HG02678 (cell line): ENCODE results near the gene WNT7A.
A peak's percentile ranks its signal among the peaks of the same experiment; 100 is the strongest.
"Not testable (repeated sequence)": the region's sequence is repeated elsewhere in the genome, so short reads cannot be mapped to it uniquely, and the experiment has no call there.

ENCODE experiments used
- ATAC-seq: cut with Tn5 transposase; IDR thresholded peaks from one replicate; pipeline ENCODE4 v1.9.1; 2021; ENCODE audit warnings: mild to moderate bottlenecking, moderate library complexity; ENCODE audit not compliant: unreplicated experiment

Gene WNT7A

DNA sequence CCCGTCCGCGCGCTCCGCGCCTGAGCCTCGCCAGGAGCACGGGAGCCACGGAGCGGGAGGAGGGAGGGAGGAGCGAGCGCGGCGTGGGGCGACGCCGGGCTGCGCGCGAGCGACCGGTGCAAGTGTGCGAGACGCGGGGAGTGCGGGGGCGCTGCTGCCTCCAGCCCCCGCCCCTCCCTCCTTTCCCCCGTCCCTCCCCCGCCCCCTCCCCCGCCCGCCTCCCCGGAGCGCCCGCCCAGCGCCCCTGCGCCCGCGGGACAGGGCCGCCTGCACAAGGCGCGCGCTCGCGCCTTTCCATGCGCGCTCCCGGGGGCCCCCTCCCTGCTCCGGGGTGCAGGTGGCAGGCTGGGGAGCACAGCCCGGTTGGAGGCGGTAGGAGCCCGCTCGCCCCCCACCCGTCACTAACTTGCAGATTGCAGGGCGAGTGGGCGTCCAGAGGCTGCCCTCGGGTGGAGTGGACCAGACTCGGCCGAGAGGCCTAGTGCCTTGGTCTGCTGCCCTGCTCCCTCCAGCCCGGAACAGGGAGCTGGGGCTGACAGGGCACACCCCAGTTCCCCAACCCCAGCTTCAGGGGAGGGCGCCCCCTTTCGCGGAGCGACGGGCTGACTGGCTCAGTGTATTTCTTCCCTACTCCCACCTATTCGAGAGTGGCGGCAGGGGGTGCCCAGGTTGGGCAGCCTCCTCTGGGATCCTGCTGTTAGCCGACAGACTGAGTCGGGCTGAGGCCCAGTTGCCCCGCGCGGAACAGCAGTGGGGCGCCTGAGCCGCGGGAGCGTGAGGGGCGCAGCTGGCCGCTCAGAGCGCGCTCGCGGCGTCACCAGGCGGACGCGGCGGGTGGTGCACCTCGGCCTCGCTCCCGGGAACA lies at the start of gene WNT7A:
Gene WNT7A, minus strand, starts transcription at position 126 of the 865 bp plus-strand sequence. CDS start 255 bp downstream, outside the sequence.
- ATAC-seq: no peak

DNA sequence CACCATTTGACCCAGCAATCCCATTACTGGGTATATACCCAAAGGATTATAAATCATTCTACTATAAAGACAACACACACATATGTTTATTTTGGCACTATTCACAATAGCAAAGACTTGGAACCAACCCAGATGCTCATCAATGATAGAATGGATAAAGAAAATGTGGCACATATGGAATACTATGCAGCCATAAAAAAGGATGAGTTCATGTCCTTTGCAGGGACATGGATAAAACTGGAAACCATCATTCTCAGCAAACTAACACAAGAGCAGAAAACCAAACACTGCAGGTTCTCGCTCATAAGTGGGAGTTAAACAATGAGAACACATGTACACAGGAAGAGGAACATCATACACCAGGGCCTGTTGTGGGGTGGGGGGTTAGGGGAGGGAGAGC lies 48.9 kb upstream of the WNT7A start:
- ATAC-seq: not testable (repeated sequence)

DNA sequence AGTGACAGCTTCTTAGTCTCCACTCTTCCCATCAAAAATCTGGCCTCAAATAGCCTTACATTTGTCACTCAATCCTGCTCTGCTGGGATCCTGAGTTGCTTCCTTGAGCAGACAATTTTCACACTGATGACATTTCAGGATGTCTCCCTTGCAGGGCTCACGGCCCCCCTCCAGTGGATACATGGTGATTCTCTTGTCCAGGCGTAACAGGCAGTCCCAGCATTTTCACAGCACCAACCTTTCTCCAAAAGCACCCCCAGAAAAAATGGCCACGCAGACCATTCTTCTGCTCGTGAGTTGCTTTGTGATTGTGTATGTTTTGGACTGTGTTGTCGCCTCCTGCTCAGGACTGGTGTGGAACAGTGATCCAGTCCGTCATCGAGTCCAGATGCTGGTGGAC lies 47.4 kb upstream of the WNT7A start:
- ATAC-seq: no peak

DNA sequence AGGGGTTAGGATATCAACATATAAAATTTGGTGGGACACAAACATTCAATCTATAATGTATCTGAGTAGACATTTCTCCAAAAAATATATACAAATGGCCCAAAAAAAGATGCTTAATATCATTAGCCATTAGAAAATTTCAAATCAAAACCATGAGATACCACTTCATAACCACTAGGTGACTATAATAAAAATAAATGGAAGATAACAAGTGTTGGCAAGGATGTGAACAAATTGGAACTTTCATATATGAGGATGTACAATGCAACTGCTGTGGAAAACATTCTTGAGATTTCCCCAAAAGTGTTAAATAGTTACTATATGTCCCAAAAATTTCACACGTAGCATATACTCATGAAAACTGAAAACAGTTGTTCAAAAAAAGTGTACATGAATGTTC lies 36.5 kb upstream of the WNT7A start:
- no peak for ATAC-seq

DNA sequence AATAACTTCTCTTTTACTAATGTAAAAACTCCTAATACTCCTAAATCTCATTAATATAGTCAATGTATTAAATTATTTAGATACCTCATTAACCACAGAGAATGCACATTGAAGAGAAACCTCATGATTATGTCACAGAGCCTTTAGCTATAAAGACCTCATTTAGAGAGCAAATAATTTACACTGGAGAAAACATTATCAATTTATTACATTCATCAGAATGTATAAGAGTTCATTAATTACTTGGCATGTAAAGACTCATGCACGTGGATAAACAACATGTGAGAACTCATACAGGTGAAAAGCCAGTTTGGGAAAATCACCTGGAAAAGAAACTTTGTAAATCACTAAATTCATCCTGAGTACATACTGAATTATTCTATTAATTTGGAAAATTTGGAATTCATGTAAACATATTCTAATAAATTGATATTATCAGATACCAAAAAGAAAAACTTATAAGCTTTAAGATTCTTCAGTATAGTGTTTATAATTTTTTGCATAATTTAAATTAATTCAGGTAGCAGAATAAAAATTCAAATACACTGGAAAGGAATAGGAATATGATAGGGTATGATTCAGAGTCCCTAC lies 22.9 kb upstream of the WNT7A start:
- no peak for ATAC-seq

GRCh38 chr3:13901935-13902584 lies 22.2 kb upstream of the WNT7A start:
- ATAC-seq: no peak

DNA sequence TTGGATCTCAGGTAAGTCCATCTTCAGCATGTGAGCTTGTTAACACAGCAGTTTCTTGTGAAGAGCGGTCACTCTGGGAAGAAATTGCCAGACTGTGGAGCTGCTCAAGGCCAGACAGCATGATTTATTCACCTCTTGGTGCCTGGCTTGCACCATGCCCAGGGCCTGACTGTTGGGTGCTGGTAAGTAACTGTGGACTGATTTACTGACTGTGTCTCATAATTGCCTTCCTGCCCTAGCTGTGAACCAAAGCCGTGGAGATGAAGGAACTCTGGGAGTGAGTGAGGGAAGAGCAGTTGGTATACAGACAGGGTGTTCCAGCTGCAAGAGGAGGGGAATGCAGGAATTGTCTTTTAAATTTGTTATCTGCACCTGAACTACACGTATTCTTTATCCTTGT lies 18.5 kb upstream of the WNT7A start:
- ATAC-seq: no peak

DNA sequence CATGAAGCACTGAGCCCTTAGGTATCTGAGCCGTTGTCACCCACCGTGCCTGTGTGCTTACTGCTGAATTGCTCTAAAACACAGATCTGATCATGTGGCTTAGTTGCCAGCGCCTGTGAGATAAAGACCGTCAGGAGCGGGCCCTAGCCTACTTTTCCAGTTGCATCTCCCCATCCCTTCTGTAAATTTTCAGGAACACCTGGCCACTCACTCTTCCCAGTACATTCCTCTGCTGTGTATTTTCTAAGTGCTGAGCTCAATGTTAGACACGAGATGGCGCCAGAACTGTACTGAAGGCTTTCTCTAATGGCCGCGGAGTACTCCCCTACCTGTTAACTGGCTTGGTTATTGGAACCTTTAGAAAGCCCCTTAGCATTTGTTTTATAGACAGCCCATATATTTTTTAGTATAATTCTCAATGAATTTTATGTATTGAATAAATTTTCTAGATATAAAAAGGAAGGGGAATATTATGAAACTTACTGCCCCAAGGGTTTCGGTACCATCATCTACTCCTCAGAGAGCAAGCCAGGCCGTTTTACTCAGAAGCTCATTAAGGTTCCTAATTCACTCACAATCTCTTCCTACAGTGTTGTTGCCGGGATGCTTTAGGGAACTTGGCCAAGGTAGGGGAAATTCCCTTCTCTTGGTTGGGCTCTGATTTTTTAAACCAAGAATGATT lies 16.7 kb upstream of the WNT7A start:
- ATAC-seq: no peak

GRCh38 chr3:13895155-13896105 lies 15.6 kb upstream of the WNT7A start:
- ATAC-seq: peak; percentile 99

DNA sequence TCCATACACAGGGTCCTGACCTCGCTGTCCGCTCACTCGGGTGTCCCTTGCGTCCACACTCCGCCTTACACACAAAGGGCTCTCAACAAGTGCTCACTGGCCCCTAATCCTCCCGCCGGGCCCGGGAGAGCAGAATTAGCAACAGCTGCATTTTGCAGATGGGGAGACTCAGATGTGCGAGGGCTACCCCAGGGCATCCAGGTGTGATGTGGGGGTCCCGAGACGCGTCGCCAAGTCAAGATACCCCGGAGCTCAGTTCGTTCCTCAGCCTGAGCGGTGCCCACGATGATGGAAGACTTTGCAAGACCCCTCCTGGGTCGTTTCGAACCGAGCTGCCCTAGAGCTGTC lies 14.9 kb upstream of the WNT7A start:
- no peak for ATAC-seq

GRCh38 chr3:13894096-13894806 lies 14.4 kb upstream of the WNT7A start:
- ATAC-seq: no peak

DNA sequence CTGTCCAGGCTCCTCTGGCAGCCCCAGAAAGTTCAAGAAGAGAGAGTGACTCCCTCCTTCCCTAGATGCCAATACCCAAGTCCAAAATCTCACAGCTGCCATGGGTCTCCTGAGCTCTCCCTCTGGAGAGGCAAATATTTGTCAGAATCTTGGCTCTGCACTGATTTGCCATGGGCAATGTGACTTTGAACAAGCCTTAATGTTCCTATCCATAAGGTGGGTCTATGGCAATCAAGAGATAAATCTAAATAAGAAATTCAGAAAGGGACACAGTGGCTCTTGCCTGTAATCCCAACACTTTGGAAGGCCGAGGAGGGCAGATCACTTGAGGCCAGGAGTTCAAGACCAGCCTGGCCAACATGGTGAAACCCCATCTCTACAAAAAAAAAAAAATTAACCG lies 12.4 kb upstream of the WNT7A start:
- ATAC-seq: no peak

DNA sequence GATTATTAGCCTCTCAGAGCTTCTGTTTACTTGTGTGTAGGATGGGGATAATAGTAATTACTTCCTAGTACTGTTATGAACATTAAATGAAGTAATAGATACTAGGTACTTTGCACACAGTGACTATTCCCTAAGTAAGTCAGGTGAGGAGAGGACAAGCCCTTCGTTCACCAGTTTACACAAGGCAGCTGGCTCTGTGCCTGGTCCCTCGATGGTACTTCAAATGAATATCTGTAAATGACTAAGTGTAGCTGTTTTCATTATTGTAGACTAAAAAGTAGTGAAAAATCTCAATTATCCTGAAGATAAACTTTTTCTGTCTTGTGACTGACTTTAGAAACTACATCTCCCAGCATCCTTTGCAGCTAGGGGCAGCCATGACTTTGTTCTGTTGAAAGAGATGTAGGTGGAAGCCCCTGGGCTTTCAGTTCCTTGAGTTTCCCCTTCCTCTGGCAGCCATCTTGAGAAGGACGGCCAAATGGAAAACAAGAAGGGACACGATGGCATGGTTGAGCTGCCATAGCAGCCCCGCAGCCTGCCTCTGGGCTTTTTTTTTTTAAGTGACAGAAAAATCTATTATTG lies 11.7 kb upstream of the WNT7A start:
- ATAC-seq: no peak

GRCh38 chr3:13891017-13891392 lies 11.1 kb upstream of the WNT7A start:
- no peak for ATAC-seq

- ATAC-seq: no peak
These were observed 10.6 kb upstream of the WNT7A start for GRCh38 chr3:13890377-13891016.

DNA sequence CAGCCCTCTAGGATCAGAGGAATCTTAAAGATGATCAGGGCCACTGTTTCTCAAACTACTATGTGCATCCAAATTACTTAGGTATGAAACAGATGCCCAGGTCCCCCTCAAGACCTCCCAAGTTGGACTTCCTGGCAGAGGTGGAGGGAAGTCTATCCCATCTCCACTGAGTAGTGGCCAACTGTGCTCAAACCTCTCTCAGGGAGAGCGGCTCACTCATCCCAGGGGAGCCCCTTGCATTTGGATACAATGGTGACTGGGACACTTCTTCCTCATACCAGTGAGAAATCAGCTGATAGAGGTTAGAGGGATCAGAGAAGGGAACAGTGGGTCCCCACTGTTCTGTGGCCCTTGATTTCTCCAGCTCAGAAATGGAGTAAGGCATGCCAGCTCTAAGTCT lies 8.7 kb upstream of the WNT7A start:
- ATAC-seq: no peak

DNA sequence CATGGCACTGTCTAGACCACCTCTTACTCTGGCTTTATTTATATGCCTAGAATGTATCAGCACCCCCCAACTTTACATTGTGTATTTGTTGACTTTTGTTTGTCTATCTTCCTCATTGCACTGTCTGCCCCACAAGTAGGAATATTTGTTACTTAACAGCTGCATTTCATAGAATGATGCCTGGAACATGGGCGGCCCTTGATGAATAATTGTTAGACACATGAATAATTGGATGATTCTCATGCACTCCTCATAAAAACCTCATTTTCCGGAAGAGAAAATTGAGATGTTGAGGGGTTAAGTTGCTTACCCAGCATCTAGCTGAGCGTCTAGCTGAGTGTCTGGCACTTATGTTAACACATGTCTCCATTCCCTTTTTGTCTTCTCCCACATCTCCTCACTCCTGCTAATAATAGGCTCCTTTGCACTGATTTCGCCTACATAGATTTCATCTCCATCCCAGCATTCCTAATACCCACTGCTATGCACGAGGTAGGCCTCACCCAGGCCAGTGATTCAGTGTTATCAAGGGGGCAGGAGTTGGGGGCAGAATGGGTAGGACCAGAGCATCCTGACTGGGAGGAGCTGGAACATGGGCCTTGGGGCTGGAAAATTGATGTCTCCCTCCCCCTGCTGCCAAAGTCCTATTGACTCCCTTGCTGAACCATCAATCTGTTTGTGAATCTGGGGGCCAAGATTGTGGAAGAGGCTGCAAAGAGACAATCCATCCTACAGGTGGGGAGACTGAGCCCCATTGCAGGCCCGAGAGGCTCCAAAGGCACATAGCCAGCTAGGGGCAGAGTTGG lies 7.8 kb upstream of the WNT7A start:
- ATAC-seq: no peak

- no peak for ATAC-seq
These were observed 6.8 kb upstream of the WNT7A start for GRCh38 chr3:13886593-13887129.
